ENCODE data around the gene RPL23. TPM values are rescaled to one million over a fixed set of nuclear protein-coding genes. Genes with fewer than 3 reads are reported as not detected.

The RPL23 gene
- total and polyA plus RNA-seq, 2 experiments from 2014 or later, result 877 to 4,267 TPM

- Mint-ChIP-seq H3K36me3 (ENCODE audit: low read depth) (peaks cover 4% of the 10 kb centered on the region), H3K4me3 (peak overlapping the region; percentile 16; the same call in 1 of the 3 replicates), H3K27ac (no peak overlapping the region), H3K4me1 (peaks cover 63% of the 10 kb centered on the region), H3K27me3 (ENCODE audit: insufficient read depth, low read depth, poor library complexity) (peaks cover 22% of the 10 kb centered on the region), H3K9me3 (peaks cover 3% of the 10 kb centered on the region; the same call in 1 of the 3 replicates)
- Histone ChIP-seq H3K36me3 (ENCODE audit: insufficient read depth) (no peaks in the 10 kb centered on the region), H3K79me2 (replicated peaks; ENCODE audit: insufficient read depth) (peaks cover 72% of the 10 kb centered on the region), H3K4me3 (0 out of 2 replicates have a peak overlapping the region, but pooled peaks have one; percentile 100), H2AFZ (no peak overlapping the region), H3K27ac (ENCODE audit: low read depth) (no peak overlapping the region; the same call in 1 of the 2 replicates), H3K4me1 (ENCODE audit: insufficient read depth) (peaks cover 55% of the 10 kb centered on the region), H3F3A (replicated peaks; ENCODE audit: low read depth) (0 out of 2 replicates have a peak, but pooled peaks cover 5% of the 10 kb centered on the region), H3K9me2 (ENCODE audit: insufficient read depth) (no peaks in the 10 kb centered on the region), H3K4me2 (peak overlapping the region; percentile 97; the same call in 1 of the 2 replicates), H4K20me1 (replicated peaks; ENCODE audit: insufficient read depth) (peaks cover 15% of the 10 kb centered on the region), H3K27me3 (ENCODE audit: insufficient read depth) (no peaks in the 10 kb centered on the region)
- no peak for DNase-seq (ENCODE audit: low spot score)
- TF ChIP-seq POLR2AphosphoS5 (IDR thresholded peaks at IDR 0.05; ENCODE audit: low read depth), result no peak
- TF ChIP-seq STAT1 (IDR thresholded peaks at IDR 0.05; ENCODE audit: unreplicated experiment), result no peak
- no peak for ATAC-seq
Observed at GRCh38 chr17:38872671-38873385, 19.3 kb upstream of the RPL23 start.

DNA sequence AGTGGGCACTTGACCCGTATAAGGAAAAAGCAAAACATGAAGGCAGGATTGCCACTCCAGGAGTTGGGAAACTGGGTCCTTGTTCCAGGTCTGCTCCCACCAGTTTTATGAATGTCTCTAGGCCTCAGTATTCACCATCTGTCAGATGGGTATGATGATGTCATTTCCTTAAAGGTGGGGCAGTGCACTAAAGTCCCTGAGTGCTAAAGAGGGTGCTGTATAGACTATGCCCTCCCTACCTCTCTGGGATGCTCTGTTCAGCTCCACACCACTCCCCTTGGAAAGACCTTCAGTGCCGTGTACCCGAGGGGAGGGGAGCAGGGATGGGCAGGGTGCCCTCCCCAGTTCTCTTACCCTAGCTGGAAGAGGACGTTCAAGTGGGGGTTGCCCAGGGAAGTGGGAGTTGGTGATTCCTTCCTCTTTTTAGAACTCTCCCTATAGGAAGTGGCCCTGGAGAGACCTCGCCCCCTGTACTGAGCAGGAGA, 18.5 kb upstream of the RPL23 start:
- H2AFZ ChIP-seq, result no peak overlapping the region
- H3K36me3 ChIP-seq (ENCODE audit: insufficient read depth), result no peaks in the 10 kb centered on the region
- 0 out of 2 replicates have a peak, but pooled peaks cover 5% of the 10 kb centered on the region for H3F3A ChIP-seq (replicated peaks; ENCODE audit: low read depth)
- ATAC-seq (no peak), DNase-seq (ENCODE audit: low spot score) (no peak)
- Mint-ChIP-seq H3K36me3 (ENCODE audit: low read depth) (peaks cover 6% of the 10 kb centered on the region), H3K4me3 (peak overlapping the region; percentile 93), H3K27ac (peak overlapping the region; percentile 92; the same call in 1 of the 2 replicates), H3K27me3 (ENCODE audit: insufficient read depth, low read depth, poor library complexity) (peaks cover 30% of the 10 kb centered on the region), H3K9me3 (peaks cover 6% of the 10 kb centered on the region; the same call in 2 of the 3 replicates), H3K4me1 (peaks cover 56% of the 10 kb centered on the region)
- peaks cover 15% of the 10 kb centered on the region for H4K20me1 ChIP-seq (replicated peaks; ENCODE audit: insufficient read depth)
- H3K27ac ChIP-seq (ENCODE audit: low read depth), result peak overlapping the region; percentile 87; the same call in 1 of the 2 replicates
- peak overlapping the region; percentile 97 for H3K4me2 ChIP-seq
- H3K9me2 ChIP-seq (ENCODE audit: insufficient read depth), result no peaks in the 10 kb centered on the region
- peaks cover 48% of the 10 kb centered on the region for H3K4me1 ChIP-seq (ENCODE audit: insufficient read depth)
- H3K4me3 ChIP-seq, result peak overlapping the region; percentile 100
- no peaks in the 10 kb centered on the region for H3K27me3 ChIP-seq (ENCODE audit: insufficient read depth)
- H3K79me2 ChIP-seq (replicated peaks; ENCODE audit: insufficient read depth), result peaks cover 65% of the 10 kb centered on the region
- TF ChIP-seq JUNB (IDR thresholded peaks at IDR 0.05; ENCODE audit: unreplicated experiment) (no peak), ZNF331 (CRISPR knock-in tag; IDR thresholded peaks at IDR 0.05; ENCODE audit: low read depth) (no peak), CREB1 (CRISPR knock-in tag; IDR thresholded peaks at IDR 0.05; ENCODE audit: low read depth) (no peak), STAT1 (IDR thresholded peaks at IDR 0.05; ENCODE audit: unreplicated experiment) (no peak), CTCF (conservative IDR thresholded peaks at IDR 0.05; ENCODE audit: low read depth in 2 of 2) (no peak), NANOG (IDR thresholded peaks at IDR 0.05; ENCODE audit: borderline replicate concordance) (no peak), REST (IDR thresholded peaks at IDR 0.05; ENCODE audit: unreplicated experiment) (no peak)
- TF ChIP-seq, protein P1, sequence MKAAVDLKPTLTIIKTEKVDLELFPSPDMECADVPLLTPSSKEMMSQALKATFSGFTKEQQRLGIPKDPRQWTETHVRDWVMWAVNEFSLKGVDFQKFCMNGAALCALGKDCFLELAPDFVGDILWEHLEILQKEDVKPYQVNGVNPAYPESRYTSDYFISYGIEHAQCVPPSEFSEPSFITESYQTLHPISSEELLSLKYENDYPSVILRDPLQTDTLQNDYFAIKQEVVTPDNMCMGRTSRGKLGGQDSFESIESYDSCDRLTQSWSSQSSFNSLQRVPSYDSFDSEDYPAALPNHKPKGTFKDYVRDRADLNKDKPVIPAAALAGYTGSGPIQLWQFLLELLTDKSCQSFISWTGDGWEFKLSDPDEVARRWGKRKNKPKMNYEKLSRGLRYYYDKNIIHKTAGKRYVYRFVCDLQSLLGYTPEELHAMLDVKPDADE (IDR thresholded peaks at IDR 0.05), result no peak

Data from GM23338 (cell line).